HG03460 (cell line): Measurements from ENCODE around the gene LEF1.

Source experiments
- ATAC-seq: cut with Tn5 transposase; IDR thresholded peaks from one replicate; pipeline ENCODE4 v1.9.1; 2021; ENCODE audit not compliant: unreplicated experiment

LEF1 gene

DNA sequence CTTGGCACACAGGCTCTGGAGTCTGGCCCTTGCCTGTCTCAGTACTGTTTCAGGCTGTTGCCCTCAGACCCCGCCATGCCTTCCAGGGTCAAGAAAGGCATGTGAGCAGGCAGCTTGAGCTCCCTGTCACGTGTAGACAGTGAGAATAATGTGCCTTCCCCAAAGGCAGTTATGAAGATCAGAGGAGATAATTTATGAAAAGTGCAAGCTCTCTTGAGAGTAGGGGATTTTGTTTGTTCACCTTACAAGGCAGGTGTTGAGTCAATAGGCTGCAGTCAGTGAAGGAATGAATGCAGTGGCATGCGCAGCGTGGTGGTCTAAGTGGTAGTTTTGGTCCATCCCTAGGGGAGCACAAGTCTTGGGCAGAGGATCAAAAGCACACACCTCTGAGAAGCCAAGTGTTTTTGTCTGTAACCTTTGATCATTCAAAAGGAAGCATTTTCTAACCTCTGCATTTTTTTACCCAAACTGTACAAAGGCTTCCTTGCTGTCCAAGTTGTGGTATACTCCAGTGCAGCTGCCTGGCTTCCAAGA, 164.7 kb downstream of the LEF1 start:
- peak; percentile 71 for ATAC-seq

DNA sequence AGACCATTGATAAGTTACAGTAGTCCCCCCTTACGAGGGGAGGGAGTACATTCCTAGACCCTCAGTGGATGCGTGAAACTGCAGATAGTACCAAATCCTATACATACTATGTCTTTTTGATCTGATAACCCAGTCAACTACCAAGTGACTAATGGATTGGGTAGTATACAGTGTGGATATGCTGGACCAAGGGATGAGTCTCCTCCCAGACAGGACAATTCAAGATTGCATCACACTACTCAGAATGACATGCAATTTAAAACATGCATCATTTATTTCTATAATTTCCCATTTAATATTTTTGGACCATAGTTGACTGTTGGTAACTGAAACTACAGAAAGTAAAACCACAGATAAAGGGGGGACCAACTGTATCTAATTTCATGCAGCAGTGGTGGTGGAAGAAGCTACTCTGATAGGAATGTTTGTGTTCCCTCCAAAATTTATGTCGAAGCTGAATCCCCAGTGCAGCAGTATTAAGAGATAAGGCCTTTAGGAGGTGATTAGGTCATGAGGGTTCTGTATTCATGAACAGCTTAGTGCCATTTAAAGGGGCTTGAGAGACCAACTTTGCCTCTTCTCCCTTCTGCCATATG, 167.1 kb downstream of the LEF1 start:
- ATAC-seq: no peak

DNA sequence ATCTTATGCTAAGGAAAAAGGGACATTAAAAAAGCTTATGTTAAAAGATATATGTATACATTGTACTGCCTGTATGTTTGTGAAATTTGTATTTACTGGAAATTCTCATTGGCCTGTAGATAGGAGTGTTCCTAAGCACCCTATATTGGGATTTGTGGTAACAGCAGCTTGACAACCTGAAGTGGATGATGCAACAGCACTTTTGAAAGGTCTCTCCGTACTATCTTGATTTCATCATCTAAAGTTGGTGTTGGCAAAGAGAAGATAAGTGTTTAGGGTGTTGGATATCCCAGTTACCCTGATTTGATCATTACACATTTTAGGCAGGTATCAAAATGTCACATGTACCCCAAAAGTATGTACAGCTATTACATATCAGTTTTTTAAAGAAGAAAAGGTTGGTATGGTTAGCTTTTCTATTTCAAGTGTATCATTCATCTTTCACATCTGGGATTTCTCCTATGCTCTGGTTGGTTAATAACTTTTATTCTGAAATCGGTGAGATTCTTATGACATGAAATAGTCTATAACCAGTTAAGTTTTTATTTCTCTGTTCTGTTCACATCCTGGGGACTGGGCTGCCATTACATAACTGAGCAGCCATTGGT, 168.7 kb downstream of the LEF1 start:
- no peak for ATAC-seq

DNA sequence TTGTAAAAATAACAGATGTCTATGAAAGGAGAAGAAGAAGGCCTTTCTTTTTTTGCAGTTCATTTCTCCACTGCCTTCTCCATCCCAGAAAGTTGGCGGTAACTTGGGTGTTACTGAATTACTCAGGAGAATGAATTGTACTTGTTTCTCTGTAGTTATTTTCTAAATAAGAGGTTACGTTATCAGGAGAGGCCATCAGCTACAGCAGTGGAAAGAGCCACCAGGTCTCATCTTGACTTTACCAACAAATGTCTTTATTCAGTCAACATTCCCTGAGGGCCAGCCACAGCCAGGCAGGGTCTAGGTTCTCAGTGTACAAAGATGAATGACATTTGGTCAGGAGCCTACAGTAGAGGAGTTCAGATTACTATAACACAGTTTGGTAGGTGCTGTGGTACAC, 170.9 kb downstream of the LEF1 start:
- ATAC-seq: no peak
